Thymus (tissue), 11 donors: ENCODE measurements around the gene ATP4A. TPM values are rescaled to one million over a fixed set of nuclear protein-coding genes. Genes with fewer than 3 reads are reported as not detected.
A peak's percentile ranks its signal among the peaks of the same experiment; 100 is the strongest.

Experiments
- DNase-seq, 9 donors: peaks; one replicate each; pipeline ENCODE4 v3.0.0-alpha.2; 2013; ENCODE audit warnings: low spot score in 9 of 9, low read depth in 6 of 9, missing footprints in 1 of 9
- H3K27ac ChIP-seq, 2 donors: one replicate each; pipeline ENCODE4 v1.5.1; 2013; ENCODE audit warnings: control low read depth in 1 of 2, low read depth in 1 of 2, low read length in 1 of 2, mild to moderate bottlenecking in 1 of 2, moderate library complexity in 1 of 2
- H3K27me3 ChIP-seq, 2 donors: one replicate each; pipeline ENCODE4 v1.5.1; 2013; ENCODE audit warnings: low read length in 1 of 2; ENCODE audit not compliant: control insufficient read depth in 2 of 2, insufficient read depth in 1 of 2
- H3K36me3 ChIP-seq, 2 donors: one replicate each; pipeline ENCODE4 v1.5.1; 2013; ENCODE audit warnings: low read length in 1 of 2, mild to moderate bottlenecking in 1 of 2, moderate library complexity in 1 of 2; ENCODE audit not compliant: control insufficient read depth in 2 of 2, insufficient read depth in 2 of 2
- H3K4me1 ChIP-seq, 2 donors: one replicate each; pipeline ENCODE4 v1.5.1; 2013; ENCODE audit warnings: low read length in 2 of 2; ENCODE audit not compliant: control insufficient read depth in 2 of 2, insufficient read depth in 2 of 2
- H3K4me3 ChIP-seq, 2 donors: one replicate each; pipeline ENCODE4 v1.5.1; 2013; ENCODE audit warnings: low read length in 2 of 2, control low read depth in 1 of 2, mild to moderate bottlenecking in 1 of 2
- H3K9me3 ChIP-seq, 2 donors: one replicate each; pipeline ENCODE4 v1.5.1; 2013; ENCODE audit warnings: low read length in 1 of 2, mild to moderate bottlenecking in 1 of 2; ENCODE audit not compliant: control insufficient read depth in 2 of 2, insufficient read depth in 1 of 2
- WGBS: extraction: QIAGEN DNeasy Blood & Tissue Kit; methylation state at CpG from one replicate; pipeline ENCODE4 v1.1.7; 2013; 5-methylcytosine and 5-hydroxymethylcytosine counted together
- polyA plus RNA-seq: library from polyadenylated mRNA; stranded (reverse); fragments of 200-250 nt; gene quantifications from one replicate; pipeline ENCODE4 v1.2.3, GENCODE V29; 2013
- total RNA-seq: library from RNA; stranded (reverse); fragments of 120-200 nt; gene quantifications from one replicate; pipeline ENCODE4 v1.2.4, GENCODE V29; 2013
- donor health status: healthy.

Gene ATP4A
- total and polyA plus RNA-seq, 2 donors = 0.42 to 1.1 TPM

DNA sequence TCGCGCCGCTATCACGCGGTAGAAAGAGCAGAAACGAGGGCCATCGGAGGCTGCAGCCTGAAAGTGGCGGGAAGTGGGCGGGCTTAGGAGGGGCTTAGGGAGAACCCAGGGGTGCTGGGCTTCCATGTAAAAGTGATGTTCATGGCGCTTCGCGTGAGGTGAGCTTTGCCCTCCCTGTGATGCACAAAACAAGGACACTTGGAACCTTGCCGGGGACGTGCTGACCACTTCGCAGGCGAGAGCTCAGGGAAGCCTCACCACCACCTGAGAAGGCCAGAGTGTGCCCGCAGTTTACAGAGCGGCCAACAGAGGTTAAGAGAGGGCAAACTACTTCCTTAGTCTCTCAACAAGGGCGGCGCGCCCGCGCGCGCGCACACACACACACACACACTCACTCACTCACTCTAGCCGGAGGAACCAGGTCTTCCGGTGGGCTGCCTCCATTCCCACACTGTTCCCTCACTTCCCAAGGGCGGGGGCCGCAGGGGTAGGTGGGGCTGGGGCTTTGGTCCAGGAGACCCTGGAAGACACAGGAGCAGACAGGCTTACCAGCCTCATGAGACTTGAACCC, 29.6 kb downstream of the ATP4A start:
- no peaks in the 10 kb centered on the region for H3K36me3 ChIP-seq
- H3K27me3 ChIP-seq = peaks cover 0 to 50% of the 10 kb centered on the region in 2 donors
- peak in 4 of 9 donors; percentile 21 to 64 (median 36) for DNase-seq
- H3K9me3 ChIP-seq = no peaks in the 10 kb centered on the region
- peak overlapping the region; percentile 13 to 24 for H3K4me3 ChIP-seq
- 2% methylated on average over 30 of the region's 30 CpGs for WGBS
- peaks cover 6 to 9% of the 10 kb centered on the region in 2 donors for H3K4me1 ChIP-seq
- no peak overlapping the region for H3K27ac ChIP-seq

DNA sequence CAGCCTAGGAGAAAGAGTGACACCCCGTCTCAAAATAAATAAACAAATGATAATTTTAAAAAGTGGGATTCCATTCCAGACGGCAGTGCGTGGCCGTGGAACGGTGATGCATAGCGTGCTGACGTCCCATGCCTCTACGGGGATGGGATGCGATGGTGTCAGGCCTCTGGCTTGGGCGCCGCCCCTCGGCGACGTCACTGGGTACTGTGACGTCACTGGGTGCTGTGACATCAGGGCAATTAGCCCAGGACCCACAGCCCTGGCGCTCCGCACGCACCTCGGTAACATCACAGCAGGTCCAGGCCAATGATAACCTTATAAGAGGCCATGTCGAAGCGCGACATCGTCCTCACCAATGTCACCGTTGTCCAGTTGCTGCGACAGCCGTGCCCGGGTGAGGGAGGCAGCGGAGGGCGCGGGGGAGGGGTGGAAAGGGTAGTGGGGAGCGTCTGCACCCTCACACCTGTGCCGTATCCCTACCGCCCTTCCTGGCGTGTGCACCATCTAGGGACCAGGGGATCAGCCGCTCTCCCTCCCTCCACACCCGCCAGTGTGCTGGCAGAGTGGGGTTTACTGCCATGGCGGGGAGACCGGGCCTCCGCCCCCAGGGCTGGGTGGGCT, 30.1 kb downstream of the ATP4A start, which contains the start of gene GAPDHS:
GAPDHS (plus strand) TSS at position 256 of the 621 bp plus-strand sequence; CDS start at position 328, 72 bp downstream.
- 53% methylated on average over 39 of the region's 39 CpGs for WGBS
- peaks cover 0 to 54% of the 10 kb centered on the region in 2 donors for H3K27me3 ChIP-seq
- no peak for DNase-seq

DNA sequence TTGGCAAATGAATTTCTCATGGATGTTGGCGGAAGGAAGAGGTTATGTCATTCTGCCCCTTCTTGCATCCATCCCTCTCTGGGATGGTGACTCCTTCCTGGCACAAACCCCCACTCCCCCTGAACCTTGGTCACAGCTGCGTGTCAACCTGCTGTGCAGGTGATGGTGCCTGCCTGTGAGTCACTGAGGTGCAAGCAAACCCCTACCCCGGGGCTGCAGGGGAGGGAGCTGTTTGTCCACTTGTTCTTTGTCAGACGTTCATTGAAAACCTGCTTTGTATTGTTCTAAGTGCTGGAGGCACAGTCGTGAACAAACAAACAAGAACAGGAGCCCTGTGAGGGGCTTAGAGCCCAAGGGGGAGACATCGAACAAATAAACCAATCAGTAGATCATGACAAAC, 32.2 kb downstream of the ATP4A start:
- H3K4me3 ChIP-seq = no peak overlapping the region
- no peaks in the 10 kb centered on the region for H3K9me3 ChIP-seq
- DNase-seq = no peak
- H3K4me1 ChIP-seq = peaks cover 6 to 9% of the 10 kb centered on the region in 2 donors
- H3K36me3 ChIP-seq = no peaks in the 10 kb centered on the region
- peaks cover 0 to 54% of the 10 kb centered on the region in 2 donors for H3K27me3 ChIP-seq
- 77% methylated on average over 6 of the region's 6 CpGs for WGBS
- no peak overlapping the region for H3K27ac ChIP-seq

More for the DNA sequence above, 30.1 kb downstream of the ATP4A start, which contains the start of gene GAPDHS:
- Histone ChIP-seq H3K4me1 (peaks cover 6 to 9% of the 10 kb centered on the region in 2 donors), H3K9me3 (no peaks in the 10 kb centered on the region), H3K36me3 (no peaks in the 10 kb centered on the region), H3K4me3 (peak within 1 kb of the TSS; percentile 13 to 24), H3K27ac (no peak within 1 kb of the TSS)

DNA sequence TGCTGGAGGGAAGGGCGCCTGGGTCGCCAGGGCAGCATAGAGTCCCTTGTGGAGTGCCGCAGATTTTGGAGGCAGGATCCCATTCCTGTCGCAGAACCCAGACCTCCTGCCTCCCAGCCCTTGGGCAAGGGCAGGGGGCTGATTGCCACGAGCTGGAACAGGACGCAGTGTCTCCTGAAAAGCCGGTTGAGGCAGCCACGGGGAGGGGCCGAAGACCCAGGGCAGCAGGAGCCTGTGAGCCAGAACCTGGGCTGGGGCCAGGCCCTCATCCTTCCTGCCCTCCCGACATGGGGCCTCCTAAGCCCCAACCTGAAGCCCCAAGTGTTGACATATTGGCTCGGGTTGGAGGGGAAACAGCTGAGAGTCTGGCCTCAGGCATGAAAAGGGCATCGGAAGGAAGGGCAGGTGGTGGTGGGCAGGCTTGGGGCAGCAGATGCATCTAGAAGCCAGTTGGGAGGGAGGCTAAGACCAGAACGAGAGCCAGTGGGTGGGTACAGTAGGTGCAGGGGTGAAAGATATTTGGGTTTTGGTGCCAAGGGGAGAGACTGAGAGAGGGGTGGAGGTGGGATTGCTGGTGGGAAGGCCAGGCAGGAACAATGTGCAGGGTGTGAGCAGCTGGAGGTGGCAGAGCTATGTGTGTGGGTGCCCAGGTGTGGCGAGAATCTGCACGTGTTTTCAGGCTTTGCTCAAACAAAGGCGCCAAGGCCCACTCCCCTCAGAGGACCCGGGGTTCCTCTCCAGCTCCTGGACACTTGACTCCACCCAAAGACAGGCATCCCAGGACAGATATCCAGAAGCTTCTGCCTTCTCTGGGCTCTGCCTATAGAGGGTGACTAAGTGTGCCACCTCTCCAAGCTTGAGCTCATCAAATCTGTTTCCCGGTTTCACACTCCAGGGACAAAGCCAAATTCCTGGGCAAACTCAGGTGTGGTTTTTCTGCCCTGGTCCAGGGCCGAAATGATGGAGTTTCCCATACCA, 33.9 kb downstream of the ATP4A start:
- DNase-seq = no peak
- no peak overlapping the region for H3K4me3 ChIP-seq
- 39% methylated on average over 19 of the region's 19 CpGs for WGBS
- no peaks in the 10 kb centered on the region for H3K36me3 ChIP-seq
- H3K4me1 ChIP-seq = peaks cover 6 to 9% of the 10 kb centered on the region in 2 donors
- no peaks in the 10 kb centered on the region for H3K9me3 ChIP-seq
- no peak overlapping the region for H3K27ac ChIP-seq
- H3K27me3 ChIP-seq = peaks cover 0 to 58% of the 10 kb centered on the region in 2 donors

DNA sequence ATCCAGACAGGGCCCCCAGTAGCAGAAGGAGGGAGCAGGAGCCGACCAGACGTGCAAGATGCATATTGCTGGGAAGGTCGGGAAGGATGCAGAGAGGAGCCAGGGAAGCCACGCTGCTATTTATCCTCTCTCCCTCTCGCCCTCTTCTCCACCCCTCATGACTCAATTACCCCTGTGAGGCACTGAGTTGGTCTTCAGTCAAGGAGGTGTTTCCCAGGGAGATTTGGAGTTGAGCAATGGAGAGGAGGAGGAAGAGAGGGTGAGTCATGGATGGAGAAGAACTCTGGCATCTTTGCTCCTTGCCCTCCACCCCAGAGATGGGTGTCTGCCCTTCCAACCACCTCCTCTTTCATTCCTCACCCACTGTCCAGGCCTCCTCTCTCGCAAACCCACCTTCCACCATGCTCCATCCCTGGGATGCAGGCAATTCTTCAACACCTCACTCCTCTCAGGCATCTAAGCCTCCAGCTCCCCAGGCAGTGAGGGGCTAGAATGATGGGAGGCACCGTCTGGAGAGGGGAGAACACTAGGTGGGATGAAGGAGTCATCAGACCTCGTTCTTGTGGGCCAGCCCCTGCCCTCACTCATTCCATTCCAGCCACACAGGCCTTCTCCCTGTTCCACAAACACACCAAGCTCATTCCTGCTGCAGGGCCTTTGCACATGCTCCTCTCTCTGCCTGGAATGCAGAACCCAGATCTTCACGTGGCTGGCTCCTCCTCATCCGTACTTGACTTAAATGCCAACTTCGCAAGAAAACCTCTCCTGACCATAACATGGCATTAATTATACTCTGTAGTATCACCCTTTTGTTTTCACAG, 35.0 kb downstream of the ATP4A start, which contains the start of gene SBSN:
SBSN (minus strand) TSS at position 94 of the 821 bp plus-strand sequence; CDS start at position 64, 30 bp downstream.
- peaks cover 0 to 55% of the 10 kb centered on the region in 2 donors for H3K27me3 ChIP-seq
- no peaks in the 10 kb centered on the region for H3K36me3 ChIP-seq
- no peak within 1 kb of the TSS for H3K4me3 ChIP-seq
- H3K27ac ChIP-seq = no peak within 1 kb of the TSS
- no peak for DNase-seq
- H3K4me1 ChIP-seq = peaks cover 0 to 1% of the 10 kb centered on the region in 2 donors
- 92% methylated on average over 11 of the region's 11 CpGs for WGBS
- no peaks in the 10 kb centered on the region for H3K9me3 ChIP-seq

DNA sequence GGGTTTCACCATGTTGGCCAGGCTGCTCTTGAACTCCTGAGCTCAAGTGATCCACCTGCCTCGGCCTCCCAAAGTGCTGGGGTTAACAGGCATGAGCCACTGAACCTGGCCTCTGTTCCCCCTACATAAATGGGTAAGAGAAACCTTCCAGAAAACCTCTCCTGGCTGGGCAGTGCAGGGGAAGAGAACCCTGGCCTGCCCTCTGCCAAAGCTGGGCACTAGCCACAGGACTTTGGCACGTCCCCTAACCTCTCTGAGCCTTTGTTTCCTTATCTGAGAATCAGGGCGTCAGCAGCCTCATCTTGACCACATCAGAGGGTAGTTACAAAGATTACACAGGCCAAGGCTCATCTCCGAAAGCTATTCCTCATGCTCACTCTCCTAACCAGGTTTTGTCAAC, 37.6 kb downstream of the ATP4A start:
- no peak for DNase-seq
- no peaks in the 10 kb centered on the region for H3K9me3 ChIP-seq
- no peaks in the 10 kb centered on the region for H3K4me1 ChIP-seq
- no peak overlapping the region for H3K4me3 ChIP-seq
- no peak overlapping the region for H3K27ac ChIP-seq
- peaks cover 0 to 37% of the 10 kb centered on the region in 2 donors for H3K27me3 ChIP-seq
- 91% methylated on average over 4 of the region's 4 CpGs for WGBS
- H3K36me3 ChIP-seq = no peaks in the 10 kb centered on the region

DNA sequence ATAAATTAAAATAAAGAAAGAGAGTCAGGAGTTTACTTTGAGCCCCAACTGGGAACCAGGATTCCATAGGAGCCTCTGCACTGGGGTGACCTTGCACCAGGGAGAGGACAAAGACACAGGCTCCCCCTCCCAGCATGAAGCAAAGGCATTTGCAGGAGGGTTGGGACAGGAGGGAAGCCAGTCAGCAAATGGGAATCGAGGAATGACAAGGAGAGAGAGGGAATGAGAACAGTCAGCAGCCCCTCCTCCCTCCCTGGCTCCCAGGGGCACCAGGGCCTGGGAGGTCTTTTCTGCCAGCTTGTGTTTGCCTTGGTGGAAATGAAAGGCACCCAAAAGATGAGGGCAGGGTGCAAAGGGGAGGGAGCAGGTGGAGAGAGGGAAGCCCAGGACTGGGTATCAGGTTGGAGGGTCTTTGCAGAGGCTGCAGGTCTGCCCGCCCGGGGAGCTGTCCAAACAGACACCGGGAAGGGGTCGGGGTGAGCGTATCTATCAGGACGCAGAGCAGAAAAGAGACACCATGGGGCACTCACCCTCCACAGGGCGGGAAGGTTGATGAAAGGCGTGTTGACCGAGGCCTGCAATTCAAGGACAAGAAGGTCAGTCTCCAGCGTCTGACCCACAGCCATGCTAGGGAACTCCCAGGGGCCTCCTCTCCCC, 39.1 kb downstream of the ATP4A start:
- no peak for DNase-seq
- no peaks in the 10 kb centered on the region for H3K4me1 ChIP-seq
- H3K9me3 ChIP-seq = no peaks in the 10 kb centered on the region
- no peak overlapping the region for H3K27ac ChIP-seq
- H3K4me3 ChIP-seq = no peak overlapping the region
- H3K36me3 ChIP-seq = no peaks in the 10 kb centered on the region
- H3K27me3 ChIP-seq = peaks cover 0 to 27% of the 10 kb centered on the region in 2 donors
- WGBS = 83% methylated on average over 11 of the region's 11 CpGs

DNA sequence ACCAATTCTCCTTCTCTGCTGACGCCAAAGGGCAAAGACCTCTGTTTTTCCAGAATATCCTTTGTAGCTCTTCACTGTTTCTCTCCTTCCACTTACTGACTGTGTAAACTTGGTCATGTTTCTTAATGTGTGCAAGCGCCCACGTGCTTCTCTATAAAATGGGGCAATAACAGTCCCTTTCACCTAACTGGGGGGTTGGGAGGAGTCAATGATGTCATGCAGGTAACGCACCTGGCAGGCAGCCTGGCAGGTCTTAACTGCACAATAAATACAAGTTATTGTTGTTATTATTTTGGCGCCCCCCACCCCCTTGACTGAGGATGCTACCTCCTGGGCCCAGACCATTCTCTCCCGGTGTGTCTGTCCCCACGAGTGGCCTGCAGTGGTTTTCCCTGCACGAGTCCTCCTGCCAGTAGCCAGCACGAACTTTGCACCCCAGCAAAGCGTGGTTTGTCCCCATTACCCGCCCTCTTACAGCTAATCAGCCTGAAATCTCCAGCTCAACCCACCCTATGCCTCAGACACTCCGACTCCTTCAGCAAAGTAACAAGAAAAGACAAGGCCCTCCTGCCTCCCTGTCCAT, 40.6 kb downstream of the ATP4A start:
- Histone ChIP-seq H3K4me3 (no peak overlapping the region), H3K27ac (no peak overlapping the region), H3K36me3 (no peaks in the 10 kb centered on the region), H3K27me3 (peaks cover 0 to 19% of the 10 kb centered on the region in 2 donors), H3K4me1 (no peaks in the 10 kb centered on the region), H3K9me3 (no peaks in the 10 kb centered on the region)
- WGBS = 93% methylated on average over 12 of the region's 12 CpGs
- no peak for DNase-seq
